DOHH2 (cell line): ENCODE measurements around the gene CCDC116.

Source experiments
- H3F3A ChIP-seq: fragments of 200-600 bp; sonication (generic), shearing (Covaris generic); 2 replicates; pipeline ENCODE4 v1.6.0; 2016; ENCODE audit warnings: antibody characterized with exemption, mild to moderate bottlenecking; ENCODE audit not compliant: control insufficient read depth, insufficient read depth
- H3K27ac ChIP-seq: fragments of 200-600 bp; sonication (generic); 2 replicates; pipeline ENCODE4 v1.5.1; 2014; ENCODE audit warnings: low read depth, mild to moderate bottlenecking, low read length, moderate library complexity
- H3K27me3 ChIP-seq: fragments of 200-600 bp; sonication (generic); 2 replicates; pipeline ENCODE4 v1.6.1; 2014; ENCODE audit warnings: mild to moderate bottlenecking, low read length, mixed read lengths; ENCODE audit not compliant: control insufficient read depth
- H3K36me3 ChIP-seq: fragments of 200-600 bp; sonication (generic); 2 replicates; pipeline ENCODE4 v1.6.1; 2014; ENCODE audit warnings: mild to moderate bottlenecking, low read length, moderate library complexity, mixed read lengths; ENCODE audit not compliant: control insufficient read depth
- H3K4me1 ChIP-seq: fragments of 200-600 bp; sonication (generic); 2 replicates; pipeline ENCODE4 v1.6.1; 2014; ENCODE audit warnings: mild to moderate bottlenecking, low read length, mixed read lengths; ENCODE audit not compliant: control insufficient read depth
- H3K4me2 ChIP-seq: fragments of 200-600 bp; sonication (generic); 2 replicates; pipeline ENCODE4 v1.6.0; 2014; ENCODE audit warnings: mild to moderate bottlenecking, low read length, moderate library complexity
- H3K4me3 ChIP-seq: fragments of 200-600 bp; sonication (generic); 2 replicates; pipeline ENCODE4 v1.5.1; 2014; ENCODE audit warnings: mild to moderate bottlenecking, low read length, mixed read lengths
- H3K79me2 ChIP-seq: fragments of 200-600 bp; sonication (generic); 2 replicates; pipeline ENCODE4 v1.6.1; 2014; ENCODE audit warnings: mild to moderate bottlenecking, low read length, mixed read lengths; ENCODE audit not compliant: control insufficient read depth
- H3K9me2 ChIP-seq: fragments of 200-600 bp; sonication (generic); replicated peaks from 2 replicates; pipeline ENCODE4 v1.6.1; 2014; ENCODE audit warnings: mild to moderate bottlenecking, low read length, mixed read lengths; ENCODE audit not compliant: control insufficient read depth
- H3K9me3 ChIP-seq: fragments of 200-600 bp; sonication (generic); 2 replicates; pipeline ENCODE4 v1.6.1; 2014; ENCODE audit warnings: antibody characterized with exemption, low read length, mixed read lengths; ENCODE audit not compliant: control insufficient read depth, insufficient read depth
- H4K20me1 ChIP-seq: fragments of 200-600 bp; sonication (generic); 2 replicates; pipeline ENCODE4 v1.6.0; 2014; ENCODE audit warnings: low read depth, mild to moderate bottlenecking, antibody characterized with exemption, low read length, moderate library complexity; ENCODE audit not compliant: control insufficient read depth, insufficient read depth
- EZH2phosphoT487 ChIP-seq: fragments of 200-600 bp; sonication (generic); IDR thresholded peaks from 2 replicates; pipeline ENCODE4 v1.6.1; 2017; ENCODE audit warnings: borderline replicate concordance, mild to moderate bottlenecking, antibody characterized with exemption, low read length, moderate library complexity, mixed read lengths
- TF ChIP-seq, protein P1 (sequence below): fragments of 200-600 bp; sonication (generic); IDR thresholded peaks from one replicate; pipeline ENCODE4 v1.5.1; 2014; ENCODE audit warnings: antibody characterized with exemption, mild to moderate bottlenecking, low read depth, low read length; ENCODE audit not compliant: poor library complexity, severe bottlenecking

Gene CCDC116

DNA sequence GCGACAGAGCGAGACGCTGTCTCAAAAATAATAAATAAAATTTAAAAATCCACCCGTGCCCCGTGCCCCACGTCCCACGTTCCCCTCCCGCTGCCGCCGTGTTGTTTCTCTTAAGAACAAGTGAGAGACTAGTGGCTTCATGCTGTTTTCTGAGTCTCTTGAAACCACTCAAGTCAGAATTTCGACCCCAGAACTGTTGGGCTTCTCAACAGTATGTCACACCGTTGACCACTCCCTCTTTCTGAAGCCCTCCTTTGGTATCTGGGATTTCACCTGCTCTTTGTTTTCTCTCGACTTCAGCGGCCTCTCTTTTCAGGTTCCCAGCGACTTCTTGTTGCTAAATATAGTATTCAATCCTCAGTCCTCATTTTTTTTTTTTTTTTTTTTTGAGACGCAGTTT is 34.2 kb downstream of the CCDC116 start:
- Histone ChIP-seq H3K27ac (peak overlapping the region; percentile 71), H3K4me1 (peaks cover 55% of the 10 kb centered on the region), H3F3A (peaks cover 10% of the 10 kb centered on the region), H3K79me2 (peaks cover 49% of the 10 kb centered on the region), H3K9me3 (no peaks in the 10 kb centered on the region), H3K36me3 (peaks cover 25% of the 10 kb centered on the region), H3K9me2 (no peaks in the 10 kb centered on the region), H3K27me3 (no peaks in the 10 kb centered on the region), H3K4me3 (peak overlapping the region; percentile 90), H3K4me2 (peak overlapping the region; percentile 78), H4K20me1 (no peaks in the 10 kb centered on the region)
- TF ChIP-seq, protein P1, sequence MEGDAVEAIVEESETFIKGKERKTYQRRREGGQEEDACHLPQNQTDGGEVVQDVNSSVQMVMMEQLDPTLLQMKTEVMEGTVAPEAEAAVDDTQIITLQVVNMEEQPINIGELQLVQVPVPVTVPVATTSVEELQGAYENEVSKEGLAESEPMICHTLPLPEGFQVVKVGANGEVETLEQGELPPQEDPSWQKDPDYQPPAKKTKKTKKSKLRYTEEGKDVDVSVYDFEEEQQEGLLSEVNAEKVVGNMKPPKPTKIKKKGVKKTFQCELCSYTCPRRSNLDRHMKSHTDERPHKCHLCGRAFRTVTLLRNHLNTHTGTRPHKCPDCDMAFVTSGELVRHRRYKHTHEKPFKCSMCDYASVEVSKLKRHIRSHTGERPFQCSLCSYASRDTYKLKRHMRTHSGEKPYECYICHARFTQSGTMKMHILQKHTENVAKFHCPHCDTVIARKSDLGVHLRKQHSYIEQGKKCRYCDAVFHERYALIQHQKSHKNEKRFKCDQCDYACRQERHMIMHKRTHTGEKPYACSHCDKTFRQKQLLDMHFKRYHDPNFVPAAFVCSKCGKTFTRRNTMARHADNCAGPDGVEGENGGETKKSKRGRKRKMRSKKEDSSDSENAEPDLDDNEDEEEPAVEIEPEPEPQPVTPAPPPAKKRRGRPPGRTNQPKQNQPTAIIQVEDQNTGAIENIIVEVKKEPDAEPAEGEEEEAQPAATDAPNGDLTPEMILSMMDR = no peak
- no peak for TF ChIP-seq EZH2phosphoT487

DNA sequence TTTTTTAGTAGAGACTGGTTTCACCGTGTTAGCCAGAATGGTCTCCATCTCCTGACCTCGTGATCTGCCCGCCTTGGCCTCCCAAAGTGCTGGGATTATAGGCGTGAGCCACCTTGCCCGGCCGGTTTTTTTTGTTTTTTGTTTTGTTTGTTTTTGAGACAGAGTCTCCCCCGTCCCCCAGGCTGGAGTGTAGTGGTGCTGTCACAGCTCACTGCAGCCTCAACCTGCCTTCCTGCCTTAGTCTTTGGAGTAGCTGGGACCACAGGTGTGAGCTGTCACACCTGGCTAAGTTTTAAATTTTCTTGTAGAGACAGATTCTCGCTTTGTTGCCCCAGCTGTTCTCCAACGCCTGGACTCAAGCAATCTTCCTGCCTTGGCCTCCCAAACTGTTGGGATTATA is 36.5 kb downstream of the CCDC116 start:
- peaks cover 47% of the 10 kb centered on the region for H3K36me3 ChIP-seq
- H3K79me2 ChIP-seq = peaks cover 55% of the 10 kb centered on the region
- peak overlapping the region; percentile 16; the same call in 1 of the 2 replicates for H3K4me3 ChIP-seq
- TF ChIP-seq EZH2phosphoT487 = no peak
- TF ChIP-seq, protein P1 = no peak
- H3F3A ChIP-seq = peaks cover 10% of the 10 kb centered on the region
- H3K27ac ChIP-seq = peak overlapping the region; percentile 72
- peak overlapping the region; percentile 60 for H3K4me2 ChIP-seq
- H3K4me1 ChIP-seq = peaks cover 66% of the 10 kb centered on the region
- H3K9me3 ChIP-seq = no peaks in the 10 kb centered on the region
- no peaks in the 10 kb centered on the region for H3K9me2 ChIP-seq
- no peaks in the 10 kb centered on the region for H4K20me1 ChIP-seq
- no peaks in the 10 kb centered on the region for H3K27me3 ChIP-seq

DNA sequence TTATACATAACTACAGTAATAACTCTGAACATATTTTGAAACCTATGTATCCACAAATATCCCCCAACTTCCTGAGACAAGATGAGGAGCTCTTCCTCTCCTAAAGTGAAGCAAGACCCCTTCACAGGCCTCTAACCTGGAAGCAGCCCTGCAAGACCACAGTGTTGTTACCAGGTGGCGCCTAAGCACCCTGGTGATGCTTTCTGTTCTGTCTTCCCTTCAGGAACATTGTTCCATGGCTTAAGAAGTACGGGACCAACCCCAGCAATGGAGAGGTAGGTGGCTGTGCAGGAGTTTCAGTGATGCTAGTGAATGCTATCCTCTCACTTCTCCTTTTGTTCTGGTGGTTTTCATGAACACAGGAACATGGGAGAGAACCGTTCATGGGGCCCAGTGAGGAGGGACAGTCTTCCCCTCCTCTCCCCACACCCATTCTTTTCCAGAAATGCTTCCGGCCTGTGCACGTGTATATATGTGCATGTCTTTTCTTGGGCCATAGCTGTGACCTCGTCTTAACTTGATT is 39.6 kb downstream of the CCDC116 start:
- H3K4me1 ChIP-seq = peaks cover 53% of the 10 kb centered on the region
- H3K36me3 ChIP-seq = peaks cover 64% of the 10 kb centered on the region

More for the DNA sequence above, 39.6 kb downstream of the CCDC116 start:
- H3K4me3 ChIP-seq = peak overlapping the region; percentile 30; the same call in 1 of the 2 replicates
- no peaks in the 10 kb centered on the region for H3K27me3 ChIP-seq
- peak overlapping the region; percentile 60 for H3K4me2 ChIP-seq
- H3K9me3 ChIP-seq = no peaks in the 10 kb centered on the region
- H3F3A ChIP-seq = peaks cover 10% of the 10 kb centered on the region
- H3K9me2 ChIP-seq = no peaks in the 10 kb centered on the region
- H4K20me1 ChIP-seq = no peaks in the 10 kb centered on the region
- peaks cover 41% of the 10 kb centered on the region for H3K79me2 ChIP-seq
- no peak for TF ChIP-seq EZH2phosphoT487
- TF ChIP-seq, protein P1 = peak; percentile 26
- H3K27ac ChIP-seq = peak overlapping the region; percentile 72
